ENCODE data around the gene LPA.

The LPA gene

DNA sequence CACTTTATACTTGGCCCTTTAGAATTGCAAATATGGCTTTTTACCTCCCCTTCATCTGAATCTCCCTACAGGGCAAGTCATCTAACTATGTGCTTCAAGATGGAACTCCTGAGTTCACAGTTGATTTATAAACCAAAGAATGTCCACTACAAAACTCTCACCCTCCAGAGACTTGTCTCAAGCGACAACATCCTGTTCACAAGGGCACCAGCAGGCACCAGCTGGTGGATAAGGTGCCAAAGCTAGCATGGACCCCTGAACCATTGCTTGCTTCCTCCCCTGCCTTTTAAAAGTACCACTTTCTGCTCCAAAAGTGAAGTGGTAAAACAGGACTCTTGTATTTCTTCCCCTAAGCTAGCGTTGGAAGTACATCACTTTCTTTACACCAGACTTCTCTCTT lies 154.5 kb downstream of the LPA start:
- DNase-seq, result no peak

DNA sequence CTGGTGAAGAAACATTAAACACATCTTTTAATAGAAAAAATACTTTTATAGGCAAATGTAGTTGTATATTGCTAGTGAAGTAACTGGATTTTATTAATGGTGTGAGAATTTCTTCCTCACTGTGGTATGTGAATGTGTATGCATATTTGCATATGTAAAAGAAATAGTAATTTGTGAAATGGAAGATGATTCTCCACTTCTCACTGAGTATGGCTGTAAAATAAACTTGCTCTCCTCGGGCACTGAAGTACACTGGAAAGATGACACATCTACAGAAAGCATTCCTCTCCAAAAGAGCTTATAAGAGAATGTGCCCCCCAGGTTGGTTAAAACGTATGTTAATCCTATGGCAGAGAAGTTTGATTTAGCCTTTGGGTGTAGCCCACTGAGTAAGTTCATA lies 155.5 kb downstream of the LPA start:
- DNase-seq, result no peak

DNA sequence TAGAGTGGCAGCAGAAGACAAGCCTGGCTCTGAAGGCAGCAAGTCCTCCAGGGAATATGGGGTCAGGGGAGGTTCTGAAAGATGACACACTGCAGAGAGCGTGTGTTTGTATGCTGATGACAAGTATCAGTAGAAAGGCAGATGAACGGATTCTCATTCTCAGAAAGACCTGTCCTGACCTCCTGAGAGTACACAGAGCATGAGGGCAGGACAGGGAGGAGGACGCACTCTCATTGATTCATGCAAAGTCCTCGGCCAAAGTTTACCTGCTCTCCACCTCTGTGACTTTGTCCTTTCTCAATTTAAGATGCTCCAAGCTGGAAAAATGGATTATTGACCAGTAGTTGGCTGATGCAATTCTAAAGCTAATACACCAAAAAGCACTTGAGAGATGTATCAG lies 156.7 kb downstream of the LPA start:
- DNase-seq, result no peak

DNA sequence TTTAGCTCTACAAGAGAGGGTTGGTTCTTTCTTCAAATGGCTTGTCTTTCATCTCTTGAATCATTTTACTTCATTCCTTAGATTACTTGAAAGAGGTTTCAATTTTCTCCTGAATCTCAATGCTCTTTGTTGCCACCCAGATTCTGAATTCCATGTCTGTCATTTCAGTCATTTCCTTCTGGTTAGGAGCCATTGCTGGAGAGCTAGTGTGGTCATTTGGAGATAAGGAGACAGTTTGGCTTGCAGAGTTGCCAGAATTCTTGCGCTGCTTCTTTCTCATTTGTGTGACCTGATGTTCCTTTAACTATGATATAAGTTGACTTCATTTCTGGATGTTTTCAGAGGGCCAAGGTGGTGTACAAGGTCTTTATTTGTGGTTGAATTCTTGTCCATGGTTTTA lies 158.1 kb downstream of the LPA start:
- no peak for DNase-seq

DNA sequence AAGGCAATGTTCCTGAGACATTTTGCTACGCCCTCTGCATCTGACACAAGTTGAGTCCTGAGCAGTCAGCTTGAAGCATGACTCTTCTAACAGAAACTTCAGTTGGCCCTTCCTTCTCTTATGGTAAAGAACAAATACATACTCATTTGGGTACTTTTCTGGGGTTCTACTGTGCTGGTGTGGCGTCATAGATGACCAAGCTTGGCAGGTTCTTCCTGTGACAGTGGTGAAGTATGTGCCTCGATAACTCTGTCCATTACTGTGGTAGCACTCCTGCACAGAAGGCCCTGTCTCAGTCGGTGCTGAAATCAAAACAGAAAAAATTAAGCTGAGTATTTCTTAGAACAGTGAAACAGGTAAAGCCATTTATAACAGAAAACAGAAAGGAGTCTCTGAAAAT lies 163.4 kb downstream of the LPA start:
- no peak for DNase-seq

DNA sequence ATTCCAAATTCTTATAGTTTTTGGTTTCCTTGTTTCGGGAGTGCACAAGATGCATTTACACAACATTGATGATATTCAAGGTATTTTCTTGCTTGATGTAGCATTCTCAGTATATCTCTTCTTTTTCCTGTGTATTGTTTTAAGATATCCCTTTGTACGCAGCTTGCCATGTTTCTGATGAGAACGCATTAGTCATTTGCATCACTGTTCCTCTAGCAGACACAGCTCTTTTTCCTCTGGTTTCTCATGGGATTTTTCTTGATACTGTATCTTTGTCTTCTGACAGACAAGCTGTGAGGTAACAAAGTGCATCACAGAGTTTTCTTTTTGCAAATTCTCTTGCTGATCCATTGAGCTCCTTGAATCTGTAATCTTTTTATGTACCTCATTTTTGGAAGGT lies 169.5 kb downstream of the LPA start:
- no peak for DNase-seq

DNA sequence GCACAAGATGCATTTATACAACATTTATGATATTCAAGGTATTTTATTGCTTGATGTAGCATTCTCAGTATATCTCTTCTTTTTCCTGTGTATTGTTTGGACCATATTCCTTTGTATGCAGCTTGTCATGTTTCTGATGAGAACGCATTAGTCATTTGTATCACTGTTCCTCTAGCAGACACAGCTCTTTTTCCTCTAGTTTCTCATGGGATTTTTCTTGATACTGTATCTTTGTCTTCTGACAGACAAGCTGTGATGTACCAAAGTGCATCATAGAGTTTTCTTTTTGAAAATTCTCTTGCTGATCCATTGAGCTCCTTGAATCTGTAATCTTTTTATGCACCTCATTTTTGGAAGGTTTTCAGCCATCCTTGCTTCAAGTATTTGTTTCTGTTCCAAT lies 175.0 kb downstream of the LPA start:
- DNase-seq, result no peak

DNA sequence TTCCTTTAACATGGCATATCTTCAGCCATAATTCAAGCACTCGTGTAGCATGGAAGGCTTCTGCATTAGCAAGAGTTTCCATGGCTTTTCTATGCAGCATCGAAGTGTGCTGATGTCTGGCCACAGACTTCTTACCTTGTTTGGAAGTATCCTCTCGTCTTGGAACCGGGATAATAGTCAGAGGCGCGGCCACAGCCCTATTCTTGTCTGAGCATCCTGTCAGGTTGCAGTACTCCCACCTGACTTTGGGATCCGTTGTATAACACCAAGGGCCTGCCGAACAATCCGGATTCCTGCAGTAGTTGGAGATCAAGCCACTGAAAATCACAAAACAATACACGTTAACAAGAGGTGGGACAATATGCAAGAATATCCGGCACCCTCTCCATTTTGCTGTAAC lies 177.0 kb downstream of the LPA start:
- no peak for DNase-seq
